H9 (cell line): ENCODE measurements around the gene VCX2. TPM values are rescaled to one million over a fixed set of nuclear protein-coding genes. Genes with fewer than 3 reads are reported as not detected.
"Not testable (repeated sequence)": the region's sequence is repeated elsewhere in the genome, so short reads cannot be mapped to it uniquely, and the experiment has no call there.

ENCODE experiments used
- DNase-seq: peaks from one replicate; pipeline ENCODE4 v3.0.0-alpha.2; 2017
- H2AFZ ChIP-seq: one replicate; pipeline ENCODE4 v1.6.1; 2013; ENCODE audit warnings: mild to moderate bottlenecking, low read length, control low read depth, moderate library complexity
- H2AK5ac ChIP-seq: 2 replicates; pipeline ENCODE4 v1.6.1; 2013; ENCODE audit warnings: low read length, control low read depth, mixed read lengths; ENCODE audit not compliant: insufficient read length
- H2BK120ac ChIP-seq: one replicate; pipeline ENCODE4 v1.6.1; 2013; ENCODE audit warnings: low read depth, mild to moderate bottlenecking, low read length, control low read depth, inconsistent platforms; ENCODE audit not compliant: poor library complexity, severe bottlenecking
- H2BK12ac ChIP-seq: 2 replicates; pipeline ENCODE4 v1.6.1; 2013; ENCODE audit warnings: low read length, control low read depth, mixed read lengths, low read depth; ENCODE audit not compliant: insufficient read length
- H2BK15ac ChIP-seq: 2 replicates; pipeline ENCODE4 v1.6.1; 2013; ENCODE audit warnings: low read depth, low read length, control low read depth
- H2BK20ac ChIP-seq: one replicate; pipeline ENCODE4 v1.6.1; 2013; ENCODE audit warnings: low read depth, mild to moderate bottlenecking, low read length, control low read depth, inconsistent platforms; ENCODE audit not compliant: poor library complexity, severe bottlenecking
- H2BK5ac ChIP-seq: 2 replicates; pipeline ENCODE4 v1.6.1; 2013; ENCODE audit warnings: low read length, control low read depth, mixed read lengths; ENCODE audit not compliant: insufficient read length
- H3K14ac ChIP-seq: 2 replicates; pipeline ENCODE4 v1.6.1; 2013; ENCODE audit warnings: low read length, control low read depth; ENCODE audit not compliant: insufficient read depth
- H3K18ac ChIP-seq: 2 replicates; pipeline ENCODE4 v1.6.1; 2013; ENCODE audit warnings: low read depth, mild to moderate bottlenecking, mixed read lengths, low read length, control low read depth; ENCODE audit not compliant: insufficient read length
- H3K23ac ChIP-seq: 2 replicates; pipeline ENCODE4 v1.6.1; 2013; ENCODE audit warnings: low read length, control low read depth, mixed read lengths, low read depth; ENCODE audit not compliant: insufficient read length
- H3K23me2 ChIP-seq: 2 replicates; pipeline ENCODE4 v1.6.1; 2013; ENCODE audit warnings: low read depth, mild to moderate bottlenecking, mixed read lengths, low read length, control low read depth; ENCODE audit not compliant: insufficient read length, poor library complexity, severe bottlenecking
- H3K27ac ChIP-seq: 2 replicates; pipeline ENCODE4 v1.5.1; 2013; ENCODE audit warnings: low read length, control low read depth, mixed read lengths, low read depth; ENCODE audit not compliant: insufficient read length
- H3K27me3 ChIP-seq: 2 replicates; pipeline ENCODE4 v1.6.1; 2013; ENCODE audit warnings: low read length, control low read depth, inconsistent platforms; ENCODE audit not compliant: insufficient read depth
- H3K4ac ChIP-seq: 2 replicates; pipeline ENCODE4 v1.6.1; 2013; ENCODE audit warnings: low read depth, mild to moderate bottlenecking, control low read depth, inconsistent platforms, low read length, moderate library complexity
- H3K4me1 ChIP-seq: 2 replicates; pipeline ENCODE4 v1.6.1; 2013; ENCODE audit warnings: low read length, control low read depth, inconsistent platforms; ENCODE audit not compliant: insufficient read depth
- H3K4me2 ChIP-seq: 2 replicates; pipeline ENCODE4 v1.6.1; 2013; ENCODE audit warnings: low read length, control low read depth, mixed read lengths; ENCODE audit not compliant: insufficient read length, insufficient read depth
- H3K56ac ChIP-seq: 2 replicates; pipeline ENCODE4 v1.6.1; 2013; ENCODE audit warnings: low read depth, mild to moderate bottlenecking, mixed read lengths, low read length, control low read depth; ENCODE audit not compliant: insufficient read length
- H3K79me1 ChIP-seq: 2 replicates; pipeline ENCODE4 v1.6.1; 2013; ENCODE audit warnings: low read depth, mild to moderate bottlenecking, moderate library complexity, low read length, control low read depth, inconsistent platforms; ENCODE audit not compliant: insufficient read depth, poor library complexity, severe bottlenecking
- H3K79me2 ChIP-seq: 2 replicates; pipeline ENCODE4 v1.6.1; 2013; ENCODE audit warnings: low read length, control low read depth, inconsistent platforms; ENCODE audit not compliant: insufficient read depth
- H3K9ac ChIP-seq: 2 replicates; pipeline ENCODE4 v1.6.1; 2013; ENCODE audit warnings: low read length, control low read depth, mixed read lengths; ENCODE audit not compliant: insufficient read length; ENCODE audit errors: extremely low read depth
- H3K9me3 ChIP-seq: one replicate; pipeline ENCODE4 v1.6.1; 2013; ENCODE audit warnings: low read depth, low read length, inconsistent platforms; ENCODE audit not compliant: control insufficient read depth
- H3T11ph ChIP-seq: one replicate; pipeline ENCODE4 v1.6.1; 2013; ENCODE audit warnings: mild to moderate bottlenecking, low read length, control low read depth, inconsistent platforms
- H4K20me1 ChIP-seq: one replicate; pipeline ENCODE4 v1.6.1; 2013; ENCODE audit not compliant: control insufficient read depth, insufficient read length, insufficient read depth
- H4K5ac ChIP-seq: 2 replicates; pipeline ENCODE4 v1.6.1; 2013; ENCODE audit warnings: low read depth, mild to moderate bottlenecking, mixed read lengths, low read length, control low read depth; ENCODE audit not compliant: insufficient read length
- H4K8ac ChIP-seq: replicated peaks from 2 replicates; pipeline ENCODE4 v1.6.1; 2013; ENCODE audit warnings: low read length, control low read depth, mixed read lengths, low read depth; ENCODE audit not compliant: insufficient read length
- H4K91ac ChIP-seq: 2 replicates; pipeline ENCODE4 v1.6.1; 2013; ENCODE audit warnings: low read depth, mild to moderate bottlenecking, moderate library complexity, mixed read lengths, low read length, control low read depth; ENCODE audit not compliant: insufficient read length
- H3K27ac Mint-ChIP-seq, 3 experiments: 2 replicates in 2 of 3; 3 replicates in 1 of 3; pipeline ENCODE4 v1.8.0; 2020 to 2021; ENCODE audit warnings: mixed read lengths in 3 of 3, mild to moderate bottlenecking in 1 of 3, moderate library complexity in 1 of 3
- H3K27me3 Mint-ChIP-seq: 2 replicates; pipeline ENCODE4 v1.8.0; 2021; ENCODE audit warnings: low read depth, mild to moderate bottlenecking, moderate library complexity, mixed read lengths
- H3K36me3 Mint-ChIP-seq, 3 experiments: 2 replicates in 2 of 3; 3 replicates in 1 of 3; pipeline ENCODE4 v1.8.0; 2020 to 2021; ENCODE audit warnings: low read depth in 3 of 3, mixed read lengths in 3 of 3; ENCODE audit not compliant: insufficient read depth in 1 of 3
- H3K4me1 Mint-ChIP-seq, 2 experiments: 2 replicates each; pipeline ENCODE4 v1.8.0; 2020; ENCODE audit warnings: mixed read lengths in 2 of 2
- H3K4me3 Mint-ChIP-seq, 2 experiments: 2 replicates in 1 of 2; 3 replicates in 1 of 2; pipeline ENCODE4 v1.8.0; 2020 to 2021; ENCODE audit warnings: mild to moderate bottlenecking in 2 of 2, mixed read lengths in 2 of 2, moderate library complexity in 1 of 2
- H3K9me3 Mint-ChIP-seq, 2 experiments: 2 replicates in 1 of 2; 3 replicates in 1 of 2; pipeline ENCODE4 v1.8.0; 2020; ENCODE audit warnings: mild to moderate bottlenecking in 2 of 2, mixed read lengths in 2 of 2, moderate library complexity in 1 of 2
- CTCF ChIP-seq: fragments of 200-600 bp; sonication (generic); conservative IDR thresholded peaks from 3 replicates; pipeline ENCODE4 v1.8.0; 2021; ENCODE audit warnings: antibody characterized with exemption, mild to moderate bottlenecking
- WGBS: extraction: QIAGEN DNeasy Blood & Tissue Kit; methylation state at CpG from one replicate; pipeline ENCODE4 v1.1.7; 2013; ENCODE audit warnings: missing lambda C conversion rate, low lambda C conversion rate, mixed read lengths; ENCODE audit not compliant: insufficient read length; ENCODE audit errors: extremely low coverage; 5-methylcytosine and 5-hydroxymethylcytosine counted together
- total RNA-seq: library from RNA; stranded (reverse); gene quantifications from 2 replicates; pipeline ENCODE4 v1.2.1, GENCODE V29; 2021

The VCX2 gene
- total RNA-seq, 1 experiment from 2014 or later, result not detected

DNA sequence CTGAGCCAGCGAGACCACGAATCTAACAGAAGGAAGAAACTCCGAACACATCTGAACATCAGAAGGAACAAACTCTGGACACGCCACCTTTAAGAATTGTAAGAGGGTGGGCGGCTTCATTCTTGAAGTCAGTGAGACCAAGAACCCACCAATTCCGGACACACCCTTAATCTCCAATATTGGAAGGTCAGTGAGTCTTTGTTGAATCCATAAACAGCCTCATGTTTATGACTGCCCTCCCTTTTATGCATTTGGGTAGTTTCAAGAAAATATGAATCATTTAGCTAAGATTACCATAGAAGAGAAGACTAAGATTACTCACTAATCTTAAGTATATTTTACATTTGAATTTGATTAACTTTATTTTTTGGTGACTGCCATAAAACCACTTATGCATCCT, 48.5 kb downstream of the VCX2 start:
- no peaks in the 10 kb centered on the region for H3K4me1 ChIP-seq
- no peak overlapping the region for H3K23ac ChIP-seq
- H4K8ac ChIP-seq, result no peak overlapping the region
- H2BK15ac ChIP-seq, result no peak overlapping the region
- H3K27me3 ChIP-seq, result no peaks in the 10 kb centered on the region
- no CpG with 5 or more reads among the region's 6 CpGs for WGBS
- no peak overlapping the region for H3K56ac ChIP-seq
- no peak overlapping the region for H3K14ac ChIP-seq
- H3K23me2 ChIP-seq, result no peaks in the 10 kb centered on the region
- H2BK5ac ChIP-seq, result no peak overlapping the region
- no peak overlapping the region for H2BK20ac ChIP-seq
- no peak overlapping the region for H2BK120ac ChIP-seq
- H3K18ac ChIP-seq, result no peak overlapping the region
- no peak overlapping the region for H2AK5ac ChIP-seq
- no peak for DNase-seq
- H4K91ac ChIP-seq, result no peak overlapping the region
- no peaks in the 10 kb centered on the region for H3K9me3 ChIP-seq
- Mint-ChIP-seq H3K27ac (peak overlapping the region in 1 of 3 experiments; percentile 63; a peak in 2 of 7 replicates), H3K9me3 (peaks cover 2 to 3% of the 10 kb centered on the region in 2 experiments; a peak in 2 of 5 replicates), H3K4me1 (no peaks in the 10 kb centered on the region), H3K36me3 (peaks cover 0 to 2% (median 0%) of the 10 kb centered on the region in 3 experiments; a peak in 4 of 7 replicates), H3K4me3 (no peak overlapping the region), H3K27me3 (no peaks in the 10 kb centered on the region)
- no peaks in the 10 kb centered on the region for H4K20me1 ChIP-seq
- no peak overlapping the region for H2AFZ ChIP-seq
- H3K27ac ChIP-seq, result no peak overlapping the region
- H2BK12ac ChIP-seq, result no peak overlapping the region
- no peak overlapping the region for H4K5ac ChIP-seq
- no peak overlapping the region for H3T11ph ChIP-seq
- H3K4me2 ChIP-seq, result no peak overlapping the region
- H3K9ac ChIP-seq, result no peak overlapping the region
- H3K4ac ChIP-seq, result no peak overlapping the region
- no peak for TF ChIP-seq CTCF
- H3K79me1 ChIP-seq, result no peaks in the 10 kb centered on the region
- H3K79me2 ChIP-seq, result no peaks in the 10 kb centered on the region

DNA sequence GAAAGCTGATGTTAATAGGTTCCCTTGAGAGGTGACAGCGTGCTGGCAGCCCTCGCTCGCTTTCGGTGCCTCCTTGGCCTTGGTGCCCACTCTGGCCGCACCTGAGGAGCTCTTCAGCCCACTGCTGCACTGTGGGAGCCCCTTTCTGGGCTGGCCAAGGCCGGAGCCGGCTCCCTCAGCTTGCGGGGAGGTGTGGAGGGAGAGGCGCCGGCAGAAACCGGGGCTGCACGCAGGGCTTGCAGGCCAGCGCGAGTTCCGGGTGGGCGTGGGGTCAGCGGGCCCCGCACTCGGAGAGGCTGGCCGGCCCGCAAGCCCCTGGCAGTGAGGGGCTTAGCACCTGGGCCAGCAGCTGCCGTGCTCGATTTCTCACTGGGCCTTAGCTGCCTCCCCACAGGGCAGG, 49.7 kb downstream of the VCX2 start:
- not testable (repeated sequence) for H2BK120ac ChIP-seq, H4K20me1 ChIP-seq, H3K79me1 ChIP-seq, H3K9me3 Mint-ChIP-seq, H3K27me3 Mint-ChIP-seq, H3K4me2 ChIP-seq, H3K4me1 Mint-ChIP-seq, H4K91ac ChIP-seq, H2BK5ac ChIP-seq, H3K27ac Mint-ChIP-seq, H4K8ac ChIP-seq, H3K36me3 Mint-ChIP-seq, H3K4me1 ChIP-seq, H3K79me2 ChIP-seq, H3K23me2 ChIP-seq, DNase-seq, H2AK5ac ChIP-seq, H3T11ph ChIP-seq, H3K23ac ChIP-seq, H3K4me3 Mint-ChIP-seq, H3K9me3 ChIP-seq, H4K5ac ChIP-seq, H3K18ac ChIP-seq, H3K27me3 ChIP-seq, H2AFZ ChIP-seq, H2BK15ac ChIP-seq, H2BK20ac ChIP-seq, H3K14ac ChIP-seq, H2BK12ac ChIP-seq, H3K4ac ChIP-seq, H3K27ac ChIP-seq, H3K56ac ChIP-seq, H3K9ac ChIP-seq
- no CpG with 5 or more reads among the region's 23 CpGs for WGBS
